ENCODE measurements around the gene APMAP.

- TF ChIP-seq CTCF (IDR thresholded peaks at IDR 0.05) (no peak), POLR2A (IDR thresholded peaks at IDR 0.05) (no peak), EP300 (IDR thresholded peaks at IDR 0.05) (no peak)
These were observed 45.5 kb upstream of the APMAP start for GRCh38 chr20:25038103-25038410.

Measured in ovary (tissue), 3 donors.